ENCODE measurements around the gene PHLDB2. TPM values are rescaled to one million over a fixed set of nuclear protein-coding genes. Genes with fewer than 3 reads are reported as not detected.

Gene PHLDB2
- total and polyA plus RNA-seq, 2 of the 4 experiments (the other 2 are of a cell fraction), result 10.6 to 28.7 TPM

DNA sequence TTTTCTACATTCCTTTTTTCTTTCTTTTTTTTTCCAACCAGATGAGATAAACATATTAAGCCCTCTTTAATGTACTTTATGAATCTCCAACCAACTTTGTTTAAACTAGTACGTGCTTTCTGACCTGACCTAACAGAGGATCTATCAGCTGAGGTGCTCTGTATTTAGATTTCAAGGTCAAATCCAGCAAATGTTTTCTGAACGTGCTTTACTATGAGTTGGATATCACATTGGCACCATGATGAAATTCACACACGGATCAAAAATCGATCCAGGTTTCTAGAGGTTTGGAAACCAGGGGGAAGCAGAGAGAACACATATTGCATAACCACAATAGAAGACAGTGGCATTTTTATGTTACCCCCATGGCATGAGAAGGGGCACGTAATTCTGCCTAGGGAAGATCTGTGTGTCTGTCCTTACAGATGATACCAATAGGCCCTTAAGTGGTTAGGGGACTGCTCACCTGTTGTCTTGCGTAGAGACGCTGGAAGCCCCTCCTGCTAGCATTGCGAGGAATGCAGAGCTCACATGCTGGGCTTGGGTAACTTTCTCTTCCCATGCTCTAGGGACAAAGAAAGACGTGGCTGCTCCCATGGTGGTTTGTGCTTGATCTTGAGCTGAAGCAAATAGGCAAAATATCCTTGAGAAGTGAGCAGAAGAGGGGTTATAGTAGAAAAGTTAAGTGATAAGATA lies 60.5 kb downstream of the PHLDB2 start:
- intact Hi-C loops (cut with micrococcal nuclease), result no loop called here
- Histone ChIP-seq H3K79me1 (ENCODE audit: low read depth in 1 of 2, low read length in 2 of 2) (no peaks in the 10 kb centered on the region; a peak in 1 of 4 replicates), H3K9me1 (ENCODE audit: insufficient read depth, low read length) (no peaks in the 10 kb centered on the region), H3K36me3 (ENCODE audit: control insufficient read depth, insufficient read depth, low read length) (peaks cover 16% of the 10 kb centered on the region), H4K20me1 (ENCODE audit: insufficient read depth, low read length) (no peaks in the 10 kb centered on the region), H2AK9ac (replicated peaks; ENCODE audit: low read depth, low read length, poor library complexity) (no peak overlapping the region), H3K23ac (ENCODE audit: low read depth, low read length) (no peak overlapping the region), H3K9ac (ENCODE audit: low read depth, low read length) (no peak overlapping the region), H3K9me3 (ENCODE audit: control insufficient read depth, insufficient read depth, low read length) (no peaks in the 10 kb centered on the region), H3K27me3 (ENCODE audit: control insufficient read depth, insufficient read depth, low read length) (no peaks in the 10 kb centered on the region), H2AK5ac (ENCODE audit: low read depth, low read length) (no peak overlapping the region), H3K4me1 (ENCODE audit: control insufficient read depth, insufficient read depth, low read length) (peaks cover 2% of the 10 kb centered on the region), H3K4me2 (ENCODE audit: low read depth, low read length) (no peak overlapping the region), H4K5ac (ENCODE audit: low read depth, low read length) (no peak overlapping the region), H3K14ac (replicated peaks; ENCODE audit: low read depth, low read length) (no peak overlapping the region), H3K27ac (ENCODE audit: insufficient read depth, low read length) (no peak overlapping the region), H4K91ac (ENCODE audit: insufficient read depth, low read depth, low read length) (no peak overlapping the region), H2BK20ac (ENCODE audit: low read depth, low read length) (no peak overlapping the region), H2BK15ac (ENCODE audit: low read depth, low read length) (no peak overlapping the region), H2AFZ (replicated peaks; ENCODE audit: low read length, poor library complexity) (no peak overlapping the region), H3K4me3 (ENCODE audit: insufficient read depth, low read depth, low read length) (no peak overlapping the region), H2BK120ac (ENCODE audit: low read depth, low read length) (no peak overlapping the region), H3K56ac (ENCODE audit: extremely low read depth, insufficient read depth, low read length) (no peak overlapping the region), H3K18ac (ENCODE audit: low read depth, low read length) (no peak overlapping the region), H4K8ac (ENCODE audit: low read depth in 2 of 2, low read length in 2 of 2) (no peak overlapping the region), H2BK5ac (ENCODE audit: low read depth, low read length, poor library complexity, severe bottlenecking) (no peak overlapping the region), H3K4ac (ENCODE audit: low read depth, low read length) (no peak overlapping the region)
- WGBS, 2 experiments (ENCODE audit: extremely low coverage in 2 of 2, insufficient read length in 1 of 2), result no CpG with 5 or more reads among the region's 9 CpGs
- CTCF ChIA-PET, result interaction anchor here (0.7 kb wide), 1 partner anchor 13 kb away, joined by 3 read pairs; no protein-coding TSS in a partner anchor
- no peak for ATAC-seq (ENCODE audit: low read depth)
- in situ Hi-C loops (cut with MboI; ENCODE audit: low sequenced_read_pairs), result no loop called here
- dilution Hi-C loops (cut with HindIII; ENCODE audit: low sequenced_read_pairs, unreplicated experiment), result no loop called here
- no TSS peak for BruUV-seq (replicated peaks)
- TF ChIP-seq CEBPB (IDR thresholded peaks at IDR 0.05; ENCODE audit: low read depth, low read length), result 0 out of 2 replicates have a peak, but pooled peaks have one; percentile 6
- no peak for TF ChIP-seq CHD1 (IDR thresholded peaks at IDR 0.05; ENCODE audit: low read depth, low read length)
- POLR2A ChIA-PET (ENCODE audit: unreplicated experiment), result no interaction called here
- DNase-seq, result no peak

Data from IMR-90 (cell line).